ENCODE data around the gene MAPT. TPM values are rescaled to one million over a fixed set of nuclear protein-coding genes. Genes with fewer than 3 reads are reported as not detected.

The MAPT gene
- total RNA-seq, 1 experiment from 2014 or later = 37.5 TPM

DNA sequence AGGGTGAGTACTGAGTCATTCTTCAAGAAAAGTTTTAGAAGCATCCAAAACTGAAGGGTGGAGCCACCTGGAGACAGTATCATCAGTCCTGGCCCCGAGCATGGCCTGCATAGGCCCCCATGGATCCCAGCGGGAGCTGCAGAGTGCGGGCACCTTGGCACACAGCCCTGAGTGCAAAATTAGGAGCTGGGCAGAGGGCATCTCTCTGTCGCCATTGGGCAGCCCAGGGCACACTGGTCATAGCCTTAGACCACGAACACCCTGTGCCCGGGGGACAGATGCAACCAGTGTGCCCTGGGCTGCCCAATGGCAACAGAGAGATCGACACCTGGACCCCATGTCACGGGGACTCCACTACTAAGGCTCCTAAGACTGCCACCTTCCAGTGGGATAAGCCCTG, 14.6 kb downstream of the MAPT start:
- Histone ChIP-seq H3K4me2 (ENCODE audit: low read length) (no peak overlapping the region), H3K27ac (ENCODE audit: low read depth, low read length) (no peak overlapping the region), H3K27me3 (ENCODE audit: insufficient read depth, low read length) (no peaks in the 10 kb centered on the region), H3K4me3 (replicated peaks in 1 of 2; ENCODE audit: low read depth in 1 of 2, low read length in 2 of 2) (no peak overlapping the region), H3K9ac (ENCODE audit: low read length) (no peak overlapping the region), H3K4me1 (ENCODE audit: control insufficient read depth in 1 of 2, insufficient read depth in 2 of 2, low read length in 2 of 2) (no peaks in the 10 kb centered on the region), H3K79me2 (ENCODE audit: insufficient read depth, low read length) (no peaks in the 10 kb centered on the region), H3K36me3 (ENCODE audit: control insufficient read depth in 1 of 2, insufficient read depth in 2 of 2, low read length in 2 of 2) (peaks cover 0 to 4% of the 10 kb centered on the region in 2 experiments; a peak in 1 of 4 replicates), H3K9me3 (ENCODE audit: control insufficient read depth in 1 of 2, insufficient read depth in 1 of 2, low read depth in 1 of 2, low read length in 2 of 2) (no peaks in the 10 kb centered on the region; a peak in 1 of 4 replicates), H3K9me2 (ENCODE audit: insufficient read depth) (no peaks in the 10 kb centered on the region), H2AFZ (ENCODE audit: low read depth, low read length, poor library complexity, severe bottlenecking) (no peak overlapping the region), H4K20me1 (ENCODE audit: insufficient read depth) (no peaks in the 10 kb centered on the region)
- no TSS peak for BruUV-seq (replicated peaks)
- ATAC-seq (no peak), DNase-seq (ENCODE audit: low read depth, low spot score) (no peak)
- ChIA-PET RAD21 (ENCODE audit: low non-redundant PET in 1 of 2, low total read pairs in 2 of 2, uncharacterized antibody in 2 of 2, unreplicated experiment in 2 of 2) (no interaction called here), POLR2A (interaction anchor here (0.6 kb wide), 1 partner anchor 1175 kb away, joined by 3 read pairs; no protein-coding TSS in a partner anchor), CTCF (no interaction called here)
- intact Hi-C loops (cut with micrococcal nuclease) = no loop called here
- no peak for TF ChIP-seq FOSL1 (IDR thresholded peaks at IDR 0.05; ENCODE audit: low read depth)

DNA sequence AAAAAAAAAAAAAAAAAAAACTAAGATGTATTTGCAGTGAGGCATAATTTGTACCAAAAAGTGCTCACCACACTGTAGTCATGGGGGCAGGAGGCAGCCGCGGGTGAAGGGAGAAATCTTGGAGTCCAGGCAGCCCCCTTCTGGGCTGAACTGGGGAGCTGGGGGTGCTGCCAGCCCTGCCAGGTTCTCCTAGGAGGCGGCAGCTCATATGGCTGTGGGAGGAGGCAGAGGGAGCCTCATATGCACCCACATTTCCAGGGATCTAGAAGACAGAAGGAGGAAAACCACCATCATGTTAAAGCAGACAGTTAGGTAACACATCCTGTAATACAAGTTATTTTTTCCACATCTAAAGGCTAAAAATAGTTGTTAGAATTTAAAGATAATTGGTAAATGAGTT, 16.3 kb downstream of the MAPT start:
- no peaks in the 10 kb centered on the region for H3K9me2 ChIP-seq (ENCODE audit: insufficient read depth)
- no TSS peak for BruUV-seq (replicated peaks)
- intact Hi-C loops (cut with micrococcal nuclease) = no loop called here
- no peak overlapping the region for H3K4me3 ChIP-seq (replicated peaks in 1 of 2; ENCODE audit: low read depth in 1 of 2, low read length in 2 of 2)
- no peak overlapping the region for H3K27ac ChIP-seq (ENCODE audit: low read depth, low read length)
- no peaks in the 10 kb centered on the region for H3K79me2 ChIP-seq (ENCODE audit: insufficient read depth, low read length)
- H4K20me1 ChIP-seq (ENCODE audit: insufficient read depth) = no peaks in the 10 kb centered on the region
- no peaks in the 10 kb centered on the region for H3K4me1 ChIP-seq (ENCODE audit: control insufficient read depth in 1 of 2, insufficient read depth in 2 of 2, low read length in 2 of 2)
- no peaks in the 10 kb centered on the region for H3K27me3 ChIP-seq (ENCODE audit: insufficient read depth, low read length)
- H3K36me3 ChIP-seq (ENCODE audit: control insufficient read depth in 1 of 2, insufficient read depth in 2 of 2, low read length in 2 of 2) = peaks cover 0 to 4% of the 10 kb centered on the region in 2 experiments; a peak in 1 of 4 replicates
- DNase-seq (ENCODE audit: low read depth, low spot score) = no peak
- no peaks in the 10 kb centered on the region; a peak in 1 of 4 replicates for H3K9me3 ChIP-seq (ENCODE audit: control insufficient read depth in 1 of 2, insufficient read depth in 1 of 2, low read depth in 1 of 2, low read length in 2 of 2)
- TF ChIP-seq YY1 (IDR thresholded peaks at IDR 0.05; ENCODE audit: extremely low read depth, insufficient replicate concordance, low read depth, low read length) = no peak
- TF ChIP-seq POLR2A (IDR thresholded peaks at IDR 0.05; ENCODE audit: borderline replicate concordance, extremely low read depth, insufficient read depth, insufficient read length) = no peak
- no peak for TF ChIP-seq EZH2 (IDR thresholded peaks at IDR 0.05)
- TF ChIP-seq ELF1 (IDR thresholded peaks at IDR 0.05; ENCODE audit: borderline replicate concordance, low read depth) = no peak
- TF ChIP-seq EZH2phosphoT487 (IDR thresholded peaks at IDR 0.05; ENCODE audit: borderline replicate concordance) = no peak
- TF ChIP-seq POLR2AphosphoS5 (IDR thresholded peaks at IDR 0.05; ENCODE audit: low read depth, low read length) = no peak
- TF ChIP-seq JUND (IDR thresholded peaks at IDR 0.05) = no peak
- TF ChIP-seq SIN3A (IDR thresholded peaks at IDR 0.05; ENCODE audit: low read depth) = no peak
- no peak for TF ChIP-seq ZNF274 (IDR thresholded peaks at IDR 0.05; ENCODE audit: low read depth, low read length)
- TF ChIP-seq, protein P1, sequence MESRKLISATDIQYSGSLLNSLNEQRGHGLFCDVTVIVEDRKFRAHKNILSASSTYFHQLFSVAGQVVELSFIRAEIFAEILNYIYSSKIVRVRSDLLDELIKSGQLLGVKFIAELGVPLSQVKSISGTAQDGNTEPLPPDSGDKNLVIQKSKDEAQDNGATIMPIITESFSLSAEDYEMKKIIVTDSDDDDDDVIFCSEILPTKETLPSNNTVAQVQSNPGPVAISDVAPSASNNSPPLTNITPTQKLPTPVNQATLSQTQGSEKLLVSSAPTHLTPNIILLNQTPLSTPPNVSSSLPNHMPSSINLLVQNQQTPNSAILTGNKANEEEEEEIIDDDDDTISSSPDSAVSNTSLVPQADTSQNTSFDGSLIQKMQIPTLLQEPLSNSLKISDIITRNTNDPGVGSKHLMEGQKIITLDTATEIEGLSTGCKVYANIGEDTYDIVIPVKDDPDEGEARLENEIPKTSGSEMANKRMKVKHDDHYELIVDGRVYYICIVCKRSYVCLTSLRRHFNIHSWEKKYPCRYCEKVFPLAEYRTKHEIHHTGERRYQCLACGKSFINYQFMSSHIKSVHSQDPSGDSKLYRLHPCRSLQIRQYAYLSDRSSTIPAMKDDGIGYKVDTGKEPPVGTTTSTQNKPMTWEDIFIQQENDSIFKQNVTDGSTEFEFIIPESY (IDR thresholded peaks at IDR 0.05; ENCODE audit: extremely low read depth, insufficient replicate concordance, low read length) = no peak
- no peak for TF ChIP-seq SP1 (IDR thresholded peaks at IDR 0.05; ENCODE audit: low read depth)
- TF ChIP-seq, protein P2, sequence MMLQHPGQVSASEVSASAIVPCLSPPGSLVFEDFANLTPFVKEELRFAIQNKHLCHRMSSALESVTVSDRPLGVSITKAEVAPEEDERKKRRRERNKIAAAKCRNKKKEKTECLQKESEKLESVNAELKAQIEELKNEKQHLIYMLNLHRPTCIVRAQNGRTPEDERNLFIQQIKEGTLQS (IDR thresholded peaks at IDR 0.05) = no peak
- TF ChIP-seq CBX3 (IDR thresholded peaks at IDR 0.05; ENCODE audit: low read depth) = no peak
- CTCF ChIA-PET = no interaction called here
- no peak for ATAC-seq
- RAD21 ChIA-PET (ENCODE audit: low non-redundant PET in 1 of 2, low total read pairs in 2 of 2, uncharacterized antibody in 2 of 2, unreplicated experiment in 2 of 2) = no interaction called here
- no peak overlapping the region for H2AFZ ChIP-seq (ENCODE audit: low read depth, low read length, poor library complexity, severe bottlenecking)
- POLR2A ChIA-PET = no interaction called here
- no peak overlapping the region for H3K9ac ChIP-seq (ENCODE audit: low read length)
- H3K4me2 ChIP-seq (ENCODE audit: low read length) = no peak overlapping the region

All from HCT116 (cell line).